AG09309 (cell line): ENCODE results near the gene PDE10A.
A peak's percentile ranks its signal among the peaks of the same experiment; 100 is the strongest.

Experiments
- DNase-seq: peaks from one replicate; pipeline ENCODE4 v3.0.0-alpha.2; 2010; ENCODE audit warnings: low read depth
- H3K4me3 ChIP-seq: 2 replicates; pipeline ENCODE4 v1.5.1; 2011; ENCODE audit warnings: mild to moderate bottlenecking, low read depth, low read length, moderate library complexity; ENCODE audit not compliant: control insufficient read depth
- TF ChIP-seq, protein P1 (sequence below): IDR thresholded peaks from 2 replicates; pipeline ENCODE4 v1.5.1; 2011; ENCODE audit warnings: mild to moderate bottlenecking, low read depth, low read length, inconsistent platforms; ENCODE audit not compliant: insufficient read depth, control insufficient read depth; ENCODE audit errors: missing control alignments

The PDE10A gene

DNA sequence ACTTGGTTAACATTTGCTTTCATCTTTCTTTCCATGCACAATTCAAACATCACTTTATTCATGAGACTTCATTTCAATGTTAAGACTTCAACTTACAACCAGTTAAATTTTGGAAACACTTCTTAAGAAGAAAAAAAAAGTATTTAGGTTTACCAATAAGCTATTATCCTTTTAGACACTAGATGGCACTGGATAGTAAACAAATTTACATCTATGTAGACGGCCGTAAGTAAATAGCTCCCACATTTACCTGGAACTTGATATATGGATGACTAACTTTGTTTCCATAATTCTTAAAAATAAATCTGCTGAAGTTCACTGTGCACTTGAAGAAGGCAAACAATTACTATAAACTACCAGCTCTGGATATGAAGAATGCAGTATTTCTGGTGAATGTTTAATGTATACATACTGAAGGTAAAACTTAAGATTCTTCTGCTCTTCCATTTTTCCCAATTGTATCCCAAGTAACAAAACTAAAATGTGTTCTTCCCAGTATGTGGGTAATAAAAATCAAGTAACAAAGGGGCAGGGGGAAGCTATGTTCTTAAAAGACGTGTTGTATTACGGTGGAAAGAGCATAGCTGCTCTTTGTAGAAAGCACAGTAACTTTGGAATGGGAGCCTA is 223.0 kb downstream of the PDE10A start:
- no peak overlapping the region for H3K4me3 ChIP-seq
- TF ChIP-seq, protein P1, sequence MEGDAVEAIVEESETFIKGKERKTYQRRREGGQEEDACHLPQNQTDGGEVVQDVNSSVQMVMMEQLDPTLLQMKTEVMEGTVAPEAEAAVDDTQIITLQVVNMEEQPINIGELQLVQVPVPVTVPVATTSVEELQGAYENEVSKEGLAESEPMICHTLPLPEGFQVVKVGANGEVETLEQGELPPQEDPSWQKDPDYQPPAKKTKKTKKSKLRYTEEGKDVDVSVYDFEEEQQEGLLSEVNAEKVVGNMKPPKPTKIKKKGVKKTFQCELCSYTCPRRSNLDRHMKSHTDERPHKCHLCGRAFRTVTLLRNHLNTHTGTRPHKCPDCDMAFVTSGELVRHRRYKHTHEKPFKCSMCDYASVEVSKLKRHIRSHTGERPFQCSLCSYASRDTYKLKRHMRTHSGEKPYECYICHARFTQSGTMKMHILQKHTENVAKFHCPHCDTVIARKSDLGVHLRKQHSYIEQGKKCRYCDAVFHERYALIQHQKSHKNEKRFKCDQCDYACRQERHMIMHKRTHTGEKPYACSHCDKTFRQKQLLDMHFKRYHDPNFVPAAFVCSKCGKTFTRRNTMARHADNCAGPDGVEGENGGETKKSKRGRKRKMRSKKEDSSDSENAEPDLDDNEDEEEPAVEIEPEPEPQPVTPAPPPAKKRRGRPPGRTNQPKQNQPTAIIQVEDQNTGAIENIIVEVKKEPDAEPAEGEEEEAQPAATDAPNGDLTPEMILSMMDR = peak; percentile 39
- DNase-seq = peak; percentile 7

- no peak overlapping the region for H3K4me3 ChIP-seq
- TF ChIP-seq, protein P1 = no peak
These were observed 236.1 kb downstream of the PDE10A start for GRCh38 chr6:165426892-165427291.

DNA sequence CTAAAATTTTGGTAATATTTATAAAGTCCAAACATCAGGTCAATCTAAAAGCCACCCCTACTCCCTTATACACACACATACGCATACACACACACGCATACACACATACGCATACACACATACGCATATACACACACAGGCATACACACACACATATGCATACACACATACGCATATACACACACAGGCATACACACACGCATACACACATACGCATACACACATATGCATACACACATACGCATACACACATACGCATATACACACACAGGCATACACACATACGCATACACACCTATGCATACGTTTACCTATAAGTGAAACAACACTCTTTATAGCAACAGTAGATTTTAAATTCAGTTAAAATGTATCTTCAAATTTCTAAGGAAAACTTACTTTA is 240.8 kb downstream of the PDE10A start:
- H3K4me3 ChIP-seq = no peak overlapping the region

More at GRCh38 chr6:165426892-165427291, 236.1 kb downstream of the PDE10A start:
- DNase-seq = no peak

DNA sequence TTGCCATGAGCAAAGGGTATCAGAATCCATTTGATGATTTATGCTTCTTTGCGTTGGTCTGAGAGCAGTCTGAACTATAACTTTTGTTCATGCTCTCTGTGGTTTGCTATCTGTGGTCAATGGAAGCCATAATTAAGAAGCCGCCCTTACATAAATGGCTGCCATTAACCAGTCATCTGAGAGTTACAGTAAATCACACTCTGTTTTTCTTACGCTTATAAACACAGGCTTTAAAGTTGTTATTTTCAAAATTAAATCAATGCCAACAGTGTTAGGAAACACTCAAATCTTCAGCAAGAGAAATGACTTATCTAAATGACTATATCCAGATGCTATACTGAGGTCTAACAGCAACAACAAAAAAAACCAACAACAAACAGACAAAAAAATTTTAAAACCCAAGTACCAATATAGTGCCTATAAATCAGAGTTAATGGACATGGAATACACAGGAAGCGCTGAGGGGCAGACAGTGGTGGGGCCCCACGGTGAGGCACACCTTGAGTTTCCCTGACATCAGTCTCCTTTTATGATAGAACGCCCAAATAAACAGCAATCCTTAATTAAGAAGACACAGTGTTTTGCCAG is 245.7 kb downstream of the PDE10A start:
- no peak overlapping the region for H3K4me3 ChIP-seq
- no peak for DNase-seq
- TF ChIP-seq, protein P1 = no peak

More for the DNA sequence above, 240.8 kb downstream of the PDE10A start:
- DNase-seq = no peak
- TF ChIP-seq, protein P1 = no peak

DNA sequence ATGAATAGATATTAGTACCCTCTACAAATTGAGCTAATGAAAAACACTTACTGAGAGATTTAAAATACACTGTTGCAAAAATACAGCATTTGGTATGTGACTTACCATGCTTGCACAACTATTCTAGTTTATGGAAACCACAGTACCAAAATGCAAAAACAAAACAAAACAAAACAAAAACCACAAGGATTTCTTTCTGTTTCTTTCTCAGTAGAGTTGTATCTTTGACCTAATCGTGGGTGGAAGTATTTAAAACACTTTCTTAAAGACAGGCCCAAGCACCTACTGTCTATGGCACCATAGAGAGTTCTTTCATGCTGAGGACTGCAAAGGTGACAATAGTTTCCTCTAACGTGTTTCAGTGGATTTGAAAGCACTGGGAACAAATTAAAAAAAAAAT is 258.3 kb downstream of the PDE10A start:
- TF ChIP-seq, protein P1 = no peak
- H3K4me3 ChIP-seq = no peak overlapping the region
- no peak for DNase-seq

DNA sequence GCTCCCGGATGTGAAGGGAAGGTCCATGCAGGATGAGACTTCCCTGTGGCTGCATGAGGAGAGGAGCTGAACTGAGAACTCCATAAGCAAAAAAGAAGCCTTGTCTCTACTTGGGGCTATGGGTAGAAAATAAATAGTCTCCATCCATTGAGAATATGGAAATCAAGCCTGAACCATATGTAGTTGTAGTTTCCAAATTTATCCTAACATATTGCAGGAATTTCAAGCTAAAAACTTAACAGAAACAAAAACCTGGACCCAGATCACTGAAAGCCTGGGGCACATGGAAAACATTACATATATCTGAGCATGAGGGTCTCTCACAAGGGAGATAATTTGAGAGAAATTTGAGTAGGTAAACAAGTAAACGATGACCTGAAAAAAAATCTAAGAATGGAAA is 258.7 kb downstream of the PDE10A start:
- H3K4me3 ChIP-seq = no peak overlapping the region
- TF ChIP-seq, protein P1 = no peak
- no peak for DNase-seq
